Measurements from ENCODE around the gene PPM1H.
"Not testable (repeated sequence)": the region's sequence is repeated elsewhere in the genome, so short reads cannot be mapped to it uniquely, and the experiment has no call there.

Gene PPM1H

GRCh38 chr12:62737188-62737587 lies 197.8 kb downstream of the PPM1H start:
- H3K4me3 ChIP-seq (ENCODE audit: low read depth in 1 of 5, low read length in 5 of 5): no peak overlapping the region
- peaks cover 0 to 3% (median 0%) of the 10 kb centered on the region in 5 donors for H3K36me3 ChIP-seq (ENCODE audit: control insufficient read depth in 5 of 5, insufficient read depth in 5 of 5, low read length in 5 of 5)
- no peaks in the 10 kb centered on the region for H3K27me3 ChIP-seq (ENCODE audit: control insufficient read depth in 5 of 5, insufficient read depth in 4 of 5, low read length in 5 of 5)
- no peak overlapping the region for H3K27ac ChIP-seq (ENCODE audit: low read depth, low read length)
- peaks cover 0 to 5% (median under 1%) of the 10 kb centered on the region in 5 donors for H3K4me1 ChIP-seq (ENCODE audit: control insufficient read depth in 5 of 5, insufficient read depth in 5 of 5, low read length in 5 of 5)
- H3K9me3 ChIP-seq (ENCODE audit: control insufficient read depth in 5 of 5, low read length in 5 of 5): no peaks in the 10 kb centered on the region
- no peak overlapping the region for H3K9ac ChIP-seq (ENCODE audit: low read length in 5 of 5)

- Histone ChIP-seq H3K36me3 (ENCODE audit: control insufficient read depth in 5 of 5, insufficient read depth in 5 of 5, low read length in 5 of 5) (peaks cover 0 to 3% (median 0%) of the 10 kb centered on the region in 5 donors), H3K9ac (ENCODE audit: low read length in 5 of 5) (no peak overlapping the region), H3K4me3 (ENCODE audit: low read depth in 1 of 5, low read length in 5 of 5) (no peak overlapping the region), H3K27ac (ENCODE audit: low read depth, low read length) (no peak overlapping the region), H3K9me3 (ENCODE audit: control insufficient read depth in 5 of 5, low read length in 5 of 5) (no peaks in the 10 kb centered on the region), H3K4me1 (ENCODE audit: control insufficient read depth in 5 of 5, insufficient read depth in 5 of 5, low read length in 5 of 5) (peaks cover 2 to 11% (median 6%) of the 10 kb centered on the region in 5 donors), H3K27me3 (ENCODE audit: control insufficient read depth in 5 of 5, insufficient read depth in 4 of 5, low read length in 5 of 5) (no peaks in the 10 kb centered on the region)
Measured at GRCh38 chr12:62736596-62736995, 198.4 kb downstream of the PPM1H start.

DNA sequence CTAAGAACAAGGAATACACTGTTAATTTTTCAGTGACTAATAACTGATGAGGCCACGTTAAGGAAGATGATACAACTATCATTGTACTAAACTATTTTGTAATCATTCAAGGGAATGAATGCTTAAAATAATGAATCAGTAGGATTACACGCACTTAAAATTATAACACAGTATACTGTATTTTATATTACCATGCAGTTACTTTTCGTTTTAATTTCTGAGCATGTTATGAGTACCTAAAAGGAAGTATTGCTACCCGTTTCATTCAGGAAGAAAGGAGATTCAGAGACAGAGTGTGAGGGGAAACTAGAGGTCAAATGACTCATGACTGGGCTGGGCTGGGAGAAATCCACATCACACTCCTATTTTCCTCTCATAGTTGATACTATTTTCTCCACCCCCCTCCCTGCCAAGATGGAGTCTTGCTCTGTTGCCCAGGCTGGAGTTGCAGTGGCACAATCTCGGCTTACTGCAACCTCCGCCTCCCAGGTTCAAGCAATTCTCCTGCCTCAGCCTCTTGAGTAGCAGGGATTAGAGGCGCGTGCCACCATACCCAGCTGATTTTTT lies 202.0 kb downstream of the PPM1H start:
- H3K27me3 ChIP-seq (ENCODE audit: control insufficient read depth in 5 of 5, insufficient read depth in 4 of 5, low read length in 5 of 5): no peaks in the 10 kb centered on the region
- H3K4me3 ChIP-seq (ENCODE audit: low read depth in 1 of 5, low read length in 5 of 5): no peak overlapping the region
- H3K36me3 ChIP-seq (ENCODE audit: control insufficient read depth in 5 of 5, insufficient read depth in 5 of 5, low read length in 5 of 5): peaks cover 0 to 3% (median 0%) of the 10 kb centered on the region in 5 donors
- no peaks in the 10 kb centered on the region for H3K9me3 ChIP-seq (ENCODE audit: control insufficient read depth in 5 of 5, low read length in 5 of 5)
- no peak overlapping the region for H3K27ac ChIP-seq (ENCODE audit: low read depth, low read length)
- H3K4me1 ChIP-seq (ENCODE audit: control insufficient read depth in 5 of 5, insufficient read depth in 5 of 5, low read length in 5 of 5): peaks cover 8 to 36% (median 25%) of the 10 kb centered on the region in 5 donors
- H3K9ac ChIP-seq (ENCODE audit: low read length in 5 of 5): no peak overlapping the region

- Histone ChIP-seq H3K27me3 (ENCODE audit: control insufficient read depth in 5 of 5, insufficient read depth in 4 of 5, low read length in 5 of 5) (no peaks in the 10 kb centered on the region), H3K36me3 (ENCODE audit: control insufficient read depth in 5 of 5, insufficient read depth in 5 of 5, low read length in 5 of 5) (no peaks in the 10 kb centered on the region), H3K4me3 (ENCODE audit: low read depth in 1 of 5, low read length in 5 of 5) (peak overlapping the region; percentile 4 to 38 (median 29)), H3K9ac (ENCODE audit: low read length in 5 of 5) (no peak overlapping the region), H3K27ac (ENCODE audit: low read depth, low read length) (peak overlapping the region; percentile 61), H3K9me3 (ENCODE audit: control insufficient read depth in 5 of 5, low read length in 5 of 5) (no peaks in the 10 kb centered on the region), H3K4me1 (ENCODE audit: control insufficient read depth in 5 of 5, insufficient read depth in 5 of 5, low read length in 5 of 5) (peaks cover 8 to 36% (median 25%) of the 10 kb centered on the region in 5 donors)
Measured at GRCh38 chr12:62731055-62731820, 203.7 kb downstream of the PPM1H start.

DNA sequence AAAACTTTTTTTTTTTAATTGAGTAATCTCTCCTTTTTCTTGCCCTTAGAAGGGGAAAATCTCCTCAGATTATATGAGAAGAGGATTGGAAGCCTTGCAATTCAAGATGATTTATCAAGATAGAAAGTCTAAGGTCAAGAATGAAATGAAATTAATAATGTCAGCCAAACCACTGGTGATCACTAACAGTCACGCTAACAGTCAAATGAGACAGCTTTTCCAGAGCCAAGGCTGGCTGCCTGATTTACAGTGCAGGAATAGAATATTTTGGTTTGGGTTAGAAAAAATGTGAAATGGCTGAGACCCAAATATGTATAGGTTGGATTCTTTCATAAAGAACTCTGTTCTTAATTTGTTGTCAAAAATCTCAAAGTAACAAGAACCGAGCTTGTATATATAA lies 204.3 kb downstream of the PPM1H start:
- Histone ChIP-seq H3K4me3 (ENCODE audit: low read depth in 1 of 5, low read length in 5 of 5) (peak overlapping the region in 1 of 5 donors; percentile 4), H3K36me3 (ENCODE audit: control insufficient read depth in 5 of 5, insufficient read depth in 5 of 5, low read length in 5 of 5) (no peaks in the 10 kb centered on the region), H3K27me3 (ENCODE audit: control insufficient read depth in 5 of 5, insufficient read depth in 4 of 5, low read length in 5 of 5) (no peaks in the 10 kb centered on the region), H3K9me3 (ENCODE audit: control insufficient read depth in 5 of 5, low read length in 5 of 5) (no peaks in the 10 kb centered on the region), H3K27ac (ENCODE audit: low read depth, low read length) (peak overlapping the region; percentile 61), H3K4me1 (ENCODE audit: control insufficient read depth in 5 of 5, insufficient read depth in 5 of 5, low read length in 5 of 5) (peaks cover 8 to 36% (median 25%) of the 10 kb centered on the region in 5 donors), H3K9ac (ENCODE audit: low read length in 5 of 5) (no peak overlapping the region)

GRCh38 chr12:62729579-62730544 lies 205.1 kb downstream of the PPM1H start:
- H3K27me3 ChIP-seq (ENCODE audit: control insufficient read depth in 5 of 5, insufficient read depth in 4 of 5, low read length in 5 of 5); H3K4me3 ChIP-seq (ENCODE audit: low read depth in 1 of 5, low read length in 5 of 5); H3K36me3 ChIP-seq (ENCODE audit: control insufficient read depth in 5 of 5, insufficient read depth in 5 of 5, low read length in 5 of 5); H3K9ac ChIP-seq (ENCODE audit: low read length in 5 of 5); H3K9me3 ChIP-seq (ENCODE audit: control insufficient read depth in 5 of 5, low read length in 5 of 5): not testable (repeated sequence)
- peak overlapping the region; percentile 33 for H3K27ac ChIP-seq (ENCODE audit: low read depth, low read length)
- H3K4me1 ChIP-seq (ENCODE audit: control insufficient read depth in 5 of 5, insufficient read depth in 5 of 5, low read length in 5 of 5): peaks cover 8 to 36% (median 25%) of the 10 kb centered on the region in 5 donors

DNA sequence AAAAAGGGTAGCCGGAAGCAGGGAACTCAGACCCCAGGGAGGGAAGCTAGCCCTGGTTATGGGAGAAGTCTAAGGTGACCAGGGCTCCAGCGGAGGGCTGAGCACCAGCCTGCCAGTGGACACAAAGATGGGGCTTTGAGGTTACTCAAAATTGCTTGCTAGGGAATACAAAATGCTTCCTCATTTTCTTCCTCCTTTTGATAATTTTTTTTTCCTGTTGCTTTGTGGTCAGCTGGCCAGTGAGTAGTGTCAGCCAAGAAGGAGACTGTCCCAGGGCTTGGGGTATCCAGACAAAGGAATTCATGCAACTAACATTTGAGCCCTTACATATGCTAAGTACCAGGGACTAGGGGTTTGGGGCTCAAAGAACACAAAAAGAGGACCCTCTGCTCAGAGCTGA lies 206.2 kb downstream of the PPM1H start:
- H3K36me3 ChIP-seq (ENCODE audit: control insufficient read depth in 5 of 5, insufficient read depth in 5 of 5, low read length in 5 of 5): no peaks in the 10 kb centered on the region
- no peaks in the 10 kb centered on the region for H3K27me3 ChIP-seq (ENCODE audit: control insufficient read depth in 5 of 5, insufficient read depth in 4 of 5, low read length in 5 of 5)
- no peak overlapping the region for H3K9ac ChIP-seq (ENCODE audit: low read length in 5 of 5)
- H3K27ac ChIP-seq (ENCODE audit: low read depth, low read length): no peak overlapping the region
- no peak overlapping the region for H3K4me3 ChIP-seq (ENCODE audit: low read depth in 1 of 5, low read length in 5 of 5)
- no peaks in the 10 kb centered on the region for H3K9me3 ChIP-seq (ENCODE audit: control insufficient read depth in 5 of 5, low read length in 5 of 5)
- H3K4me1 ChIP-seq (ENCODE audit: control insufficient read depth in 5 of 5, insufficient read depth in 5 of 5, low read length in 5 of 5): peaks cover 8 to 36% (median 25%) of the 10 kb centered on the region in 5 donors

- Histone ChIP-seq H3K27me3 (ENCODE audit: control insufficient read depth in 5 of 5, insufficient read depth in 4 of 5, low read length in 5 of 5) (no peaks in the 10 kb centered on the region), H3K9ac (ENCODE audit: low read length in 5 of 5) (no peak overlapping the region), H3K4me1 (ENCODE audit: control insufficient read depth in 5 of 5, insufficient read depth in 5 of 5, low read length in 5 of 5) (peaks cover 2 to 28% (median 18%) of the 10 kb centered on the region in 5 donors), H3K36me3 (ENCODE audit: control insufficient read depth in 5 of 5, insufficient read depth in 5 of 5, low read length in 5 of 5) (no peaks in the 10 kb centered on the region), H3K9me3 (ENCODE audit: control insufficient read depth in 5 of 5, low read length in 5 of 5) (no peaks in the 10 kb centered on the region), H3K4me3 (ENCODE audit: low read depth in 1 of 5, low read length in 5 of 5) (no peak overlapping the region), H3K27ac (ENCODE audit: low read depth, low read length) (no peak overlapping the region)
Measured at GRCh38 chr12:62726471-62726980, 208.4 kb downstream of the PPM1H start.

DNA sequence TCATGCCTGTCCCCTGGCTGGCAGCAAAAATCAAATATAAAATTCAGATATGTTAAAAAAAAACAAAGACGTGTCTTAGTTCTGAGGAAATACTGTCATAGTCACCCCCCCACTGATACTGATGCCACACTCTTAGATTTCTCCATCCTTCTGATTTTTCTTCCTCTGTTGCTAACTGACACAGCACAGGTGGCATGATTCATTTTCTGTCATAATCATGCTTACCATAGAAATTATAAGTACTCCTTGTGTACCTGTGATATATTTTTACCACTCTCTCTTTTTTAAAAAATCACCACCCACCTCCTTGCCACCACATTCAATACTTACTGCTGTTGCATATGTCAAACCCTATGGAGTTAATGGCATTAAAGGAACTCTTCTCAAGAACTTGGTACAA lies 209.2 kb downstream of the PPM1H start:
- H3K4me1 ChIP-seq (ENCODE audit: control insufficient read depth in 5 of 5, insufficient read depth in 5 of 5, low read length in 5 of 5): peaks cover 2 to 26% (median 14%) of the 10 kb centered on the region in 5 donors
- no peak overlapping the region for H3K9ac ChIP-seq (ENCODE audit: low read length in 5 of 5)
- H3K27ac ChIP-seq (ENCODE audit: low read depth, low read length): no peak overlapping the region

More for the DNA sequence above, 209.2 kb downstream of the PPM1H start:
- Histone ChIP-seq H3K9me3 (ENCODE audit: control insufficient read depth in 5 of 5, low read length in 5 of 5) (no peaks in the 10 kb centered on the region), H3K36me3 (ENCODE audit: control insufficient read depth in 5 of 5, insufficient read depth in 5 of 5, low read length in 5 of 5) (no peaks in the 10 kb centered on the region), H3K4me3 (ENCODE audit: low read depth in 1 of 5, low read length in 5 of 5) (no peak overlapping the region), H3K27me3 (ENCODE audit: control insufficient read depth in 5 of 5, insufficient read depth in 4 of 5, low read length in 5 of 5) (no peaks in the 10 kb centered on the region)

Data from subcutaneous abdominal adipose tissue (tissue), 5 donors.